Measurements from ENCODE around the gene GSE1. TPM values are rescaled to one million over a fixed set of nuclear protein-coding genes. Genes with fewer than 3 reads are reported as not detected.

GSE1 gene
- total and polyA plus RNA-seq, 2 of the 13 experiments (the other 11 are each of a cell fraction or from before 2014, with no cell fraction given): 16.1 to 31.2 TPM

DNA sequence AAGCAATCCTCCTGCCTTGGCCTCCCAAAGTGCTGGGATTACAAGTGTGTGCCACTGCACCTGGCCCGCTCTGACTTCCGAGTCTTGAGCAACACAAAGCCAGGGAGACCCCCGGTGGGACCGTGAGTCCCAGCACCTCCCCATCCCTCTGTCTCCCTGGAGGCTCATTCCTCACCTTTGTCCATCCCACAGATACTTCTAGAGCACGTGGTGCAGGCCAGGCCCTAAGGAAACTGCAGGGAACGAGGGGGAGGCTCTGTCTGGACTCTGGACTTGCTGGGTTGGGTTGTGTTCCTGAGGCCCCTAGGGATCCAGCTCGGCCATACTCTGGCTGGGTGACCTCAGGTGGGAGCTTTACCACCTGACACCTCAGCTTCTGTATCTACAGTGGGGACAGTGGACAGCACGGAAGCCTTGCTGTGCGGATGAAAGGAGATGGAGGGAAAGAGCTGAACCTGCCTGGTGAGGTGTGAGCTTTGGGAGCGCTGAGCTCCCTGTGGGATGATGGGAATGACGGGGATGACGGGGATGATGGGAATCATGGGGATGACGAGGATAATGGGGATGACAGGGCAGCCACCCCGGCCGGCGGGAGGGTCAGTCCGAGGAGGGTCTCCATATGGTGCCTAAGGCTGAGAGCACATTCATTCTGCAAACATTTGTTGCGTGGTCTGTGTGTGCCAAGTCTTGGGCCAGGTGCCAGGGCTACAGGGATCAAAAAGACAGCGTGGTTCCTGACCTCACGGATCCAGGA is 111.2 kb downstream of the GSE1 start (continued):
- no peak for TF ChIP-seq ZBTB4 (CRISPR knock-in tag; IDR thresholded peaks at IDR 0.05; ENCODE audit: borderline replicate concordance)
- no peak for TF ChIP-seq ZNF160 (CRISPR knock-in tag; IDR thresholded peaks at IDR 0.05)
- TF ChIP-seq, protein P1, sequence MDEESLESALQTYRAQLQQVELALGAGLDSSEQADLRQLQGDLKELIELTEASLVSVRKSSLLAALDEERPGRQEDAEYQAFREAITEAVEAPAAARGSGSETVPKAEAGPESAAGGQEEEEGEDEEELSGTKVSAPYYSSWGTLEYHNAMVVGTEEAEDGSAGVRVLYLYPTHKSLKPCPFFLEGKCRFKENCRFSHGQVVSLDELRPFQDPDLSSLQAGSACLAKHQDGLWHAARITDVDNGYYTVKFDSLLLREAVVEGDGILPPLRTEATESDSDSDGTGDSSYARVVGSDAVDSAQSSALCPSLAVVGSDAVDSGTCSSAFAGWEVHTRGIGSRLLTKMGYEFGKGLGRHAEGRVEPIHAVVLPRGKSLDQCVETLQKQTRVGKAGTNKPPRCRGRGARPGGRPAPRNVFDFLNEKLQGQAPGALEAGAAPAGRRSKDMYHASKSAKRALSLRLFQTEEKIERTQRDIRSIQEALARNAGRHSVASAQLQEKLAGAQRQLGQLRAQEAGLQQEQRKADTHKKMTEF (CRISPR knock-in tag; IDR thresholded peaks at IDR 0.05): no peak
- no peak for TF ChIP-seq PRDM4 (CRISPR knock-in tag; IDR thresholded peaks at IDR 0.05; ENCODE audit: borderline replicate concordance)
- TF ChIP-seq ZFY (CRISPR knock-in tag; IDR thresholded peaks at IDR 0.05): peak; percentile 33; the same call in 1 of the 2 replicates
- TF ChIP-seq FOSL1 (CRISPR knock-in tag; IDR thresholded peaks at IDR 0.05; ENCODE audit: borderline replicate concordance): no peak
- no peak for TF ChIP-seq PHF20 (CRISPR knock-in tag; IDR thresholded peaks at IDR 0.05)
- no peak for TF ChIP-seq ZNF446 (CRISPR knock-in tag; IDR thresholded peaks at IDR 0.05)
- TF ChIP-seq PTBP1 (IDR thresholded peaks at IDR 0.05; ENCODE audit: low read depth, low read length, poor library complexity, severe bottlenecking): no peak
- TF ChIP-seq ZNF143 (CRISPR knock-in tag; IDR thresholded peaks at IDR 0.05): no peak
- TF ChIP-seq ZMYM3 (CRISPR knock-in tag; IDR thresholded peaks at IDR 0.05): no peak
- TF ChIP-seq MXD4 (CRISPR knock-in tag; IDR thresholded peaks at IDR 0.05): no peak
- TF ChIP-seq, protein P2, sequence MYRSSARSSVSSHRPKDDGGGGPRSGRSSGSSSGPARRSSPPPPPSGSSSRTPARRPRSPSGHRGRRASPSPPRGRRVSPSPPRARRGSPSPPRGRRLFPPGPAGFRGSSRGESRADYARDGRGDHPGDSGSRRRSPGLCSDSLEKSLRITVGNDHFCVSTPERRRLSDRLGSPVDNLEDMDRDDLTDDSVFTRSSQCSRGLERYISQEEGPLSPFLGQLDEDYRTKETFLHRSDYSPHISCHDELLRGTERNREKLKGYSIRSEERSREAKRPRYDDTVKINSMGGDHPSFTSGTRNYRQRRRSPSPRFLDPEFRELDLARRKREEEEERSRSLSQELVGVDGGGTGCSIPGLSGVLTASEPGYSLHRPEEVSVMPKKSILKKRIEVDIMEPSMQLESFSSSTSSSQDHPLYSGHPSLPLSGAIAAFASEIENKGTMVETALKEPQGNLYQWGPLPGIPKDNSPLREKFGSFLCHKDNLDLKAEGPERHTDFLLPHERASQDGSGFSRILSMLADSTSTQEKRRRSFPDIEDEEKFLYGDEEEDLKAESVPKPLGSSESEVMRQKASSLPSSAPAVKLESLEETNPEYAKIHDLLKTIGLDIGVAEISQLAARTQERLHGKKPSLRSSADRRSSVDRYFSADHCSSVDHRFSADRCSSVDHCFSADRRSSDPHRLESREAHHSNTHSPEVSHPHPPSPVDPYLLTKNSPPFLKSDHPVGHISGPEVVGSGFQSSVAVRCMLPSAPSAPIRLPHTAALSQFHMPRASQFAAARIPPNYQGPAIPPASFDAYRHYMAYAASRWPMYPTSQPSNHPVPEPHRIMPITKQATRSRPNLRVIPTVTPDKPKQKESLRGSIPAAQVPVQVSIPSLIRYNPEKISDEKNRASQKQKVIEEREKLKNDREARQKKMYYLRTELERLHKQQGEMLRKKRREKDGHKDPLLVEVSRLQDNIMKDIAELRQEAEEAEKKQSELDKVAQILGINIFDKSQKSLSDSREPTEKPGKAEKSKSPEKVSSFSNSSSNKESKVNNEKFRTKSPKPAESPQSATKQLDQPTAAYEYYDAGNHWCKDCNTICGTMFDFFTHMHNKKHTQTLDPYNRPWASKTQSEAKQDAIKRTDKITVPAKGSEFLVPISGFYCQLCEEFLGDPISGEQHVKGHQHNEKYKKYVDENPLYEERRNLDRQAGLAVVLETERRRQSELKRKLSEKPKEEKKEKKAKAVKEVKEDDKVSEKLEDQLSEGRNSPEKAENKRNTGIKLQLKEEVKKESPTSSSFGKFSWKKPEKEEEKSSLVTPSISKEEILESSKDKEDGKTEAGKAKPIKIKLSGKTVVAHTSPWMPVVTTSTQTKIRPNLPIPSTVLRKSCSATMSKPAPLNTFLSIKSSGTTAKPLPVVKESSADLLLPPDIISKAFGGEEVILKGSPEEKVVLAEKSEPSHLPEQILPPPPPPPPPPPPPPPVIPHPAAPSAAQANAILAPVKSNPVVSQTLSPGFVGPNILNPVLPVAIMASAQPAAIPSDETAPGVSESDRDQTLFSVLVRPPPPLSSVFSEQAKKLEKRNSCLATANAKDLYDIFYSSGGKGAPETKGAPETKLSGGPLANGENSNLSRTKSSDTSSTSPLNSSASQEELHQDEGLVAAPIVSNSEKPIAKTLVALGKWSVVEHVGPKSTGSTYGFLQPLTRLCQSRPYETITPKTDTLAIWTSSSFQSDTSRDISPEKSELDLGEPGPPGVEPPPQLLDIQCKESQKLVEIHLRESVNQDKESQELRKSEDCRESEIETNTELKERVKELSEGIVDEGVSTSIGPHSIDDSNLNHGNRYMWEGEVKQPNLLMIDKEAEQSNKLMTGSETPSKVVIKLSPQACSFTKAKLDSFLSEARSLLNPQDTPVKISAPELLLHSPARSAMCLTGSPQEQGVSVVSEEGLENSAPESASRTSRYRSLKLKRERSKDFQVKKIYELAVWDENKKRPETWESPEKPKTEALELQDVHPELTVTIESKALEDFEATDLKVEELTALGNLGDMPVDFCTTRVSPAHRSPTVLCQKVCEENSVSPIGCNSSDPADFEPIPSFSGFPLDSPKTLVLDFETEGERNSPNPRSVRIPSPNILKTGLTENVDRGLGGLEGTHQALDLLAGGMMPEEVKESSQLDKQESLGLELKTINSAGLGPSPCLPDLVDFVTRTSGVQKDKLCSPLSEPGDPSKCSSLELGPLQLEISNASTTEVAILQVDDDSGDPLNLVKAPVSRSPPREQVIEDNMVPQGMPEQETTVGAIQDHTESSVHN (CRISPR knock-in tag; IDR thresholded peaks at IDR 0.05): no peak
